Limb (tissue), 2 donors: ENCODE results near the gene PDE8A.
"Not testable (repeated sequence)": the region's sequence is repeated elsewhere in the genome, so short reads cannot be mapped to it uniquely, and the experiment has no call there.

Source experiments
- DNase-seq, 2 donors: peaks; one replicate each; pipeline ENCODE4 v3.0.0-alpha.2; 2016; ENCODE audit errors: extremely low spot score in 2 of 2

Gene PDE8A

GRCh38 chr15:85010386-85011159 is 28.9 kb downstream of the PDE8A start:
- DNase-seq = peak in 1 of 2 donors; percentile 24

GRCh38 chr15:85011160-85011571 is 29.5 kb downstream of the PDE8A start:
- DNase-seq = no peak

- DNase-seq = not testable (repeated sequence)
Observed at GRCh38 chr15:85011724-85012123, 30.1 kb downstream of the PDE8A start.

- no peak for DNase-seq
Observed at GRCh38 chr15:85013785-85014184, 32.1 kb downstream of the PDE8A start.

GRCh38 chr15:85014932-85015331 is 33.3 kb downstream of the PDE8A start:
- DNase-seq = no peak

GRCh38 chr15:85016275-85016674 is 34.6 kb downstream of the PDE8A start:
- DNase-seq = no peak

- DNase-seq = no peak
Observed at GRCh38 chr15:85019815-85020590, 38.3 kb downstream of the PDE8A start.

- DNase-seq = no peak
Observed at GRCh38 chr15:85021409-85021808, 39.8 kb downstream of the PDE8A start.

- no peak for DNase-seq
Observed at GRCh38 chr15:85022860-85023403, 41.3 kb downstream of the PDE8A start.

GRCh38 chr15:85024003-85024402 is 42.3 kb downstream of the PDE8A start:
- no peak for DNase-seq

GRCh38 chr15:85024509-85025336 is 43.1 kb downstream of the PDE8A start:
- no peak for DNase-seq

GRCh38 chr15:85025516-85026251 is 44.0 kb downstream of the PDE8A start:
- DNase-seq = no peak

GRCh38 chr15:85026304-85027032 is 44.8 kb downstream of the PDE8A start:
- no peak for DNase-seq

- DNase-seq = no peak
Observed at GRCh38 chr15:85027033-85027380, 45.4 kb downstream of the PDE8A start.

- no peak for DNase-seq
Observed at GRCh38 chr15:85027421-85027820, 45.8 kb downstream of the PDE8A start.

- no peak for DNase-seq
Observed at GRCh38 chr15:85028416-85028815, 46.8 kb downstream of the PDE8A start.

GRCh38 chr15:85029221-85029620 is 47.6 kb downstream of the PDE8A start:
- DNase-seq = no peak

- DNase-seq = no peak
Observed at GRCh38 chr15:85030301-85030929, 48.8 kb downstream of the PDE8A start.

GRCh38 chr15:85031086-85031943 is 49.7 kb downstream of the PDE8A start:
- no peak for DNase-seq
